H1 (cell line): ENCODE data around the gene NWD2. TPM values are rescaled to one million over a fixed set of nuclear protein-coding genes. Genes with fewer than 3 reads are reported as not detected.

Source experiments
- CTCF ChIA-PET: fragments of 300-600 bp; sonication (Branson Sonifier 250); formaldehyde crosslinking; loops from one replicate; lab custom pipeline; 2021; ENCODE audit not compliant: partially characterized antibody; lab: Charles Lee
- POLR2A ChIA-PET: fragments of 300-600 bp; sonication (Branson Sonifier 250); formaldehyde crosslinking; loops from one replicate; lab custom pipeline; 2021; ENCODE audit warnings: inconsistent platforms; ENCODE audit not compliant: partially characterized antibody; lab: Charles Lee
- DNase-seq, 2 experiments: peaks; one replicate each; pipeline versions ENCODE4 v3.0.0 to v3.0.0-alpha.2; 2010 to 2022; ENCODE audit warnings: low spot score in 2 of 2, low read depth in 1 of 2, mixed read lengths in 1 of 2
- FAIRE-seq: peaks from 2 replicates; lab custom pipeline; 2011; peaks lifted over from hg19 to GRCh38; lab: Jason Lieb, UNC
- H2AFZ ChIP-seq: 2 replicates; pipeline ENCODE4 v1.8.1; 2012; ENCODE audit warnings: low read length, inconsistent platforms
- H2AK5ac ChIP-seq: 2 replicates; pipeline ENCODE4 v1.6.1; 2013; ENCODE audit warnings: low read depth, low read length
- H2BK120ac ChIP-seq: replicated peaks from 2 replicates; pipeline ENCODE3; 2013; ENCODE audit warnings: low read depth, low read length, inconsistent platforms
- H2BK12ac ChIP-seq: 2 replicates; pipeline ENCODE4 v1.6.1; 2013; ENCODE audit warnings: low read depth, low read length
- H2BK15ac ChIP-seq: 2 replicates; pipeline ENCODE4 v1.6.1; 2013; ENCODE audit warnings: low read length
- H2BK20ac ChIP-seq: 2 replicates; pipeline ENCODE4 v1.6.1; 2013; ENCODE audit warnings: low read length
- H2BK5ac ChIP-seq: 2 replicates; pipeline ENCODE4 v1.6.1; 2013; ENCODE audit warnings: low read depth, low read length
- H3K14ac ChIP-seq: 2 replicates; pipeline ENCODE4 v1.6.1; 2013; ENCODE audit warnings: inconsistent platforms; ENCODE audit not compliant: insufficient read length
- H3K18ac ChIP-seq: 2 replicates; pipeline ENCODE4 v1.6.1; 2013; ENCODE audit warnings: low read length; ENCODE audit errors: extremely low read depth
- H3K23ac ChIP-seq: 2 replicates; pipeline ENCODE4 v1.6.1; 2013; ENCODE audit warnings: inconsistent platforms; ENCODE audit not compliant: insufficient read length
- H3K23me2 ChIP-seq: 2 replicates; pipeline ENCODE4 v1.6.1; 2013; ENCODE audit warnings: low read depth, low read length
- H3K27ac ChIP-seq: 2 replicates; pipeline ENCODE4 v1.6.1; 2011; ENCODE audit warnings: low read depth, low read length, inconsistent platforms
- H3K27me3 ChIP-seq, 4 experiments: replicated peaks in 1 of 4; 1 replicate in 1 of 4; 2 replicates in 3 of 4; pipeline versions ENCODE4 v1.6.1 to v1.8.1; 2011 to 2013; ENCODE audit warnings: low read length in 3 of 4, mild to moderate bottlenecking in 3 of 4, inconsistent platforms in 2 of 4, mixed read lengths in 2 of 4, moderate library complexity in 1 of 4; ENCODE audit not compliant: control insufficient read depth in 3 of 4, insufficient read depth in 3 of 4; ENCODE audit errors: extremely low read depth in 1 of 4
- H3K36me3 ChIP-seq, 4 experiments: 2 replicates each; pipeline versions ENCODE4 v1.6.1 to v1.8.1; 2011 to 2013; ENCODE audit warnings: mild to moderate bottlenecking in 4 of 4, low read length in 3 of 4, moderate library complexity in 2 of 4, control low read depth in 1 of 4, inconsistent platforms in 1 of 4; ENCODE audit not compliant: insufficient read depth in 4 of 4, control insufficient read depth in 2 of 4
- H3K4ac ChIP-seq: replicated peaks from 2 replicates; pipeline ENCODE3; 2013; ENCODE audit warnings: low read length, low read depth, mixed read lengths, inconsistent platforms; ENCODE audit not compliant: insufficient read length
- H3K4me1 ChIP-seq, 4 experiments: replicated peaks in 1 of 4; 1 replicate in 1 of 4; 2 replicates in 3 of 4; pipeline versions ENCODE4 v1.6.1 to v1.8.1; 2011 to 2013; ENCODE audit warnings: low read length in 3 of 4, inconsistent platforms in 2 of 4, mixed read lengths in 1 of 4; ENCODE audit not compliant: insufficient read depth in 4 of 4, control insufficient read depth in 3 of 4
- H3K4me2 ChIP-seq, 2 experiments: 2 replicates each; pipeline versions ENCODE4 v1.6.1 to v1.8.1; 2011 to 2013; ENCODE audit warnings: low read depth in 2 of 2, low read length in 2 of 2, control low read depth in 1 of 2, inconsistent platforms in 1 of 2, mild to moderate bottlenecking in 1 of 2; ENCODE audit not compliant: insufficient read depth in 1 of 2
- H3K4me3 ChIP-seq, 4 experiments: fragments of 200-600, 300-600 bp in 1 of 4; sonication (generic), shearing (Covaris generic), sonication (Bioruptor Twin) in 1 of 4; 2 replicates each; pipeline versions ENCODE4 v1.5.1 to v1.8.1; 2011 to 2016; ENCODE audit warnings: low read length in 4 of 4, low read depth in 3 of 4, control low read depth in 2 of 4, inconsistent platforms in 2 of 4, mild to moderate bottlenecking in 2 of 4, mixed read lengths in 1 of 4, moderate library complexity in 1 of 4; ENCODE audit not compliant: insufficient read depth in 2 of 4; ENCODE audit errors: extremely low read depth in 1 of 4
- H3K56ac ChIP-seq: replicated peaks from 2 replicates; pipeline ENCODE3; 2013; ENCODE audit warnings: low read depth, mild to moderate bottlenecking, mixed read lengths, low read length, inconsistent platforms; ENCODE audit not compliant: insufficient read length
- H3K79me1 ChIP-seq: 2 replicates; pipeline ENCODE4 v1.6.1; 2013; ENCODE audit warnings: low read depth, low read length, control low read depth
- H3K79me2 ChIP-seq, 2 experiments: 2 replicates each; pipeline versions ENCODE4 v1.6.1 to v1.8.1; 2012 to 2013; ENCODE audit warnings: low read length in 2 of 2, mild to moderate bottlenecking in 2 of 2, inconsistent platforms in 1 of 2; ENCODE audit not compliant: insufficient read depth in 2 of 2, control insufficient read depth in 1 of 2
- H3K9ac ChIP-seq, 4 experiments: replicated peaks in 1 of 4; 1 replicate in 1 of 4; 2 replicates in 3 of 4; pipeline versions ENCODE4 v1.6.1 to v1.8.1; 2011 to 2013; ENCODE audit warnings: low read depth in 3 of 4, low read length in 3 of 4, control low read depth in 2 of 4, mild to moderate bottlenecking in 2 of 4, moderate library complexity in 2 of 4, inconsistent platforms in 1 of 4; ENCODE audit errors: extremely low read depth in 1 of 4
- H3K9me3 ChIP-seq, 2 experiments: 2 replicates each; pipeline versions ENCODE4 v1.6.1 to v1.8.1; 2012 to 2013; ENCODE audit warnings: mild to moderate bottlenecking in 2 of 2, moderate library complexity in 2 of 2, control low read depth in 1 of 2, inconsistent platforms in 1 of 2, low read depth in 1 of 2, low read length in 1 of 2, mixed read lengths in 1 of 2; ENCODE audit not compliant: insufficient read depth in 2 of 2
- H4K20me1 ChIP-seq, 2 experiments: replicated peaks in 1 of 2; 2 replicates each; pipeline versions ENCODE3 to v1.8.1; 2011 to 2013; ENCODE audit warnings: inconsistent platforms in 2 of 2, low read length in 2 of 2, mild to moderate bottlenecking in 1 of 2; ENCODE audit not compliant: insufficient read depth in 2 of 2, control insufficient read depth in 1 of 2
- H4K5ac ChIP-seq: 2 replicates; pipeline ENCODE4 v1.6.1; 2013; ENCODE audit warnings: low read length, low read depth, mixed read lengths, inconsistent platforms; ENCODE audit not compliant: insufficient read length
- H4K8ac ChIP-seq: 2 replicates; pipeline ENCODE4 v1.8.0; 2013; ENCODE audit warnings: mild to moderate bottlenecking, moderate library complexity, low read length, inconsistent platforms; ENCODE audit not compliant: insufficient read depth; ENCODE audit errors: extremely low read depth
- H4K91ac ChIP-seq: replicated peaks from 2 replicates; pipeline ENCODE3; 2013; ENCODE audit warnings: low read length, mixed read lengths, inconsistent platforms; ENCODE audit not compliant: insufficient read length
- BCL11A ChIP-seq, 2 experiments: IDR thresholded peaks; one replicate each; pipeline ENCODE4 v1.6.1; 2011; ENCODE audit warnings: low read depth in 2 of 2, low read length in 2 of 2, mild to moderate bottlenecking in 2 of 2
- CHD1 ChIP-seq: IDR thresholded peaks from 2 replicates; pipeline ENCODE4 v1.6.1; 2012; ENCODE audit warnings: low read depth, low read length, improper control_type of control experiment
- E2F6 ChIP-seq: IDR thresholded peaks from 2 replicates; pipeline ENCODE4 v1.6.1; 2012; ENCODE audit warnings: inconsistent platforms
- EP300 ChIP-seq, 2 experiments: IDR thresholded peaks; 1 replicate in 1 of 2; 2 replicates in 1 of 2; pipeline ENCODE4 v1.6.1; 2011 to 2012; ENCODE audit warnings: low read depth in 2 of 2, low read length in 2 of 2, mild to moderate bottlenecking in 2 of 2, borderline replicate concordance in 1 of 2, inconsistent platforms in 1 of 2, moderate library complexity in 1 of 2
- JUN ChIP-seq: IDR thresholded peaks from 2 replicates; pipeline ENCODE4 v1.6.1; 2011; ENCODE audit warnings: low read depth, mild to moderate bottlenecking, improper control_type of control experiment, low read length
- RAD21 ChIP-seq, 2 experiments: IDR thresholded peaks in 1 of 2; conservative IDR thresholded peaks in 1 of 2; 2 replicates each; pipeline ENCODE4 v1.6.1; 2011; ENCODE audit warnings: low read depth in 2 of 2, low read length in 2 of 2, improper control_type of control experiment in 1 of 2, inconsistent platforms in 1 of 2, mild to moderate bottlenecking in 1 of 2, moderate library complexity in 1 of 2
- SIN3A ChIP-seq, 2 experiments: IDR thresholded peaks in 1 of 2; conservative IDR thresholded peaks in 1 of 2; 2 replicates each; pipeline ENCODE4 v1.6.1; 2011 to 2012; ENCODE audit warnings: low read length in 2 of 2, improper control_type of control experiment in 1 of 2, low read depth in 1 of 2, mild to moderate bottlenecking in 1 of 2
- SP1 ChIP-seq: IDR thresholded peaks from 2 replicates; pipeline ENCODE4 v1.6.1; 2011; ENCODE audit warnings: low read depth, low read length
- SP2 ChIP-seq: IDR thresholded peaks from 2 replicates; pipeline ENCODE4 v1.6.1; 2012; ENCODE audit warnings: mild to moderate bottlenecking, low read length, inconsistent platforms
- WGBS, 2 experiments: shearing (Covaris generic) in 1 of 2; methylation state at CpG; one replicate each; pipeline versions ENCODE4 v1.1.6 to v1.1.7; 2013 to 2015; ENCODE audit warnings: low lambda C conversion rate in 2 of 2, mixed read lengths in 2 of 2, inconsistent platforms in 1 of 2, low coverage in 1 of 2, missing lambda C conversion rate in 1 of 2; ENCODE audit not compliant: insufficient replicate concordance in 2 of 2, insufficient coverage in 1 of 2, insufficient read length in 1 of 2; ENCODE audit errors: extremely low coverage in 1 of 2, missing lambda C conversion rate in 1 of 2; 5-methylcytosine and 5-hydroxymethylcytosine counted together
- polyA plus RNA-seq, 7 experiments: library from polyadenylated mRNA; depleted of rRNA in 3 of 7; stranded (reverse) in 5 of 7; unstranded in 2 of 7; fragments of >200 nt in 5 of 7; fragments of 200-250 nt in 2 of 7; gene quantifications; 1 replicate in 5 of 7; 2 replicates in 1 of 7; 4 replicates in 1 of 7; pipeline versions ENCODE4 v1.2.1 to v1.2.3, GENCODE V29; 2011 to 2013; ENCODE audit warnings: missing spikeins in 2 of 7, mixed read lengths in 2 of 7
- total RNA-seq: library from RNA; stranded (reverse); fragmentation: NEBNext Ultra II Directional; extraction: Animal tissue kit (Norgen Biotek cat#: 25700); gene quantifications from 2 replicates; pipeline ENCODE4 v1.2.1, GENCODE V29; 2021
- TF ChIP-seq, protein P1 (sequence below): IDR thresholded peaks from 2 replicates; pipeline ENCODE4 v1.6.1; 2011; ENCODE audit warnings: low read length, improper control_type of control experiment

NWD2 gene
- total and polyA plus RNA-seq, 2 of the 8 experiments (the other 6 are each of a cell fraction or from before 2014, with no cell fraction given) = under 0.01 TPM; not detected in 1

- no peak overlapping the region for H3K14ac ChIP-seq
- FAIRE-seq = no peak
- TF ChIP-seq BCL11A (IDR thresholded peaks at IDR 0.05; ENCODE audit: low read depth in 2 of 2, low read length in 2 of 2) (no peak), RAD21 (IDR thresholded peaks at IDR 0.05 in 1 of 2, conservative IDR thresholded peaks at IDR 0.05 in 1 of 2; ENCODE audit: low read depth in 2 of 2, low read length in 2 of 2) (no peak), SP1 (no peak), E2F6 (no peak), JUN (no peak), CHD1 (no peak), EP300 (IDR thresholded peaks at IDR 0.05; ENCODE audit: borderline replicate concordance in 1 of 2, low read depth in 2 of 2, low read length in 2 of 2) (no peak), SIN3A (conservative IDR thresholded peaks at IDR 0.05 in 1 of 2, IDR thresholded peaks at IDR 0.05 in 1 of 2; ENCODE audit: low read depth in 1 of 2, low read length in 2 of 2) (no peak), SP2 (no peak)
- TF ChIP-seq, protein P1, sequence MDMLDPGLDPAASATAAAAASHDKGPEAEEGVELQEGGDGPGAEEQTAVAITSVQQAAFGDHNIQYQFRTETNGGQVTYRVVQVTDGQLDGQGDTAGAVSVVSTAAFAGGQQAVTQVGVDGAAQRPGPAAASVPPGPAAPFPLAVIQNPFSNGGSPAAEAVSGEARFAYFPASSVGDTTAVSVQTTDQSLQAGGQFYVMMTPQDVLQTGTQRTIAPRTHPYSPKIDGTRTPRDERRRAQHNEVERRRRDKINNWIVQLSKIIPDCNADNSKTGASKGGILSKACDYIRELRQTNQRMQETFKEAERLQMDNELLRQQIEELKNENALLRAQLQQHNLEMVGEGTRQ = no peak
- TF ChIP-seq, all 59 proteins: peak for 0
- no peak overlapping the region for H3K9ac ChIP-seq
- no peaks in the 10 kb centered on the region for H3K4me1 ChIP-seq
- no peak overlapping the region for H2AK5ac ChIP-seq
- H3K23ac ChIP-seq = no peak overlapping the region
- H2BK15ac ChIP-seq = no peak overlapping the region
- CTCF ChIA-PET = interaction anchor here (0.8 to 1.6 kb wide), 4 partner anchors 9 to 129 kb away, joined by 3 to 5 read pairs (median 4); a partner anchor contains a TSS
- H2BK20ac ChIP-seq = no peak overlapping the region
- H2BK12ac ChIP-seq = no peak overlapping the region
- H4K91ac ChIP-seq = no peak overlapping the region
- no peak overlapping the region for H3K4me3 ChIP-seq
- H4K8ac ChIP-seq = no peak overlapping the region
- no peaks in the 10 kb centered on the region for H3K79me1 ChIP-seq
- no peak overlapping the region for H2BK120ac ChIP-seq
- H3K56ac ChIP-seq = no peak overlapping the region
- H3K27me3 ChIP-seq = no peaks in the 10 kb centered on the region
- H3K36me3 ChIP-seq = no peaks in the 10 kb centered on the region
- H3K4ac ChIP-seq = no peak overlapping the region
- no peaks in the 10 kb centered on the region for H3K9me3 ChIP-seq
- no peaks in the 10 kb centered on the region for H4K20me1 ChIP-seq
- H2AFZ ChIP-seq = no peak overlapping the region
- POLR2A ChIA-PET = no interaction called here
- H3K4me2 ChIP-seq = no peak overlapping the region
- H4K5ac ChIP-seq = no peak overlapping the region
- H3K18ac ChIP-seq = no peak overlapping the region
- WGBS, 2 experiments = 92% methylated on average over 1 of the region's 1 CpG; no CpG with 5 or more reads in 1 of the 2 experiments
- no peaks in the 10 kb centered on the region for H3K23me2 ChIP-seq
- no peak overlapping the region for H3K27ac ChIP-seq
- no peak overlapping the region for H2BK5ac ChIP-seq
- no peaks in the 10 kb centered on the region for H3K79me2 ChIP-seq
- no peak for DNase-seq
Measured at GRCh38 chr4:37436546-37436945, 192.0 kb downstream of the NWD2 start.
